HepG2 (cell line): ENCODE data around the gene GSK3B. TPM values are rescaled to one million over a fixed set of nuclear protein-coding genes. Genes with fewer than 3 reads are reported as not detected.
A peak's percentile ranks its signal among the peaks of the same experiment; 100 is the strongest.

Source experiments
- AGO2 ChIP-seq: fragments of 200-400 bp; formaldehyde crosslinking; optimal IDR thresholded peaks from 2 replicates; pipeline ENCODE3; 2017; ENCODE audit warnings: mild to moderate bottlenecking, low read depth, low read length, moderate library complexity
- CBX2 ChIP-seq, 2 experiments: fragments of 200-600 bp in 1 of 2; sonication (generic); formaldehyde crosslinking in 1 of 2; IDR thresholded peaks; 2 replicates each; pipeline versions ENCODE4 v1.7.0 to v1.8.1; 2018 to 2022; ENCODE audit warnings: low read depth in 2 of 2, low read length in 1 of 2, mild to moderate bottlenecking in 1 of 2, missing genetic modification reagents in 1 of 2
- HIVEP1 ChIP-seq: sonication (generic); formaldehyde crosslinking; IDR thresholded peaks from 2 replicates; pipeline ENCODE4 v1.4.0; 2020; ENCODE audit warnings: mild to moderate bottlenecking, missing genetic modification reagents
- HOXD1 ChIP-seq: sonication (generic); formaldehyde crosslinking; IDR thresholded peaks from 2 replicates; pipeline ENCODE4 v1.5.0; 2020; ENCODE audit warnings: missing genetic modification reagents
- MAF1 ChIP-seq: sonication (generic); formaldehyde crosslinking; IDR thresholded peaks from 2 replicates; pipeline ENCODE4 v1.5.0; 2020; ENCODE audit warnings: missing genetic modification reagents, borderline replicate concordance
- MED1 ChIP-seq: sonication (generic); formaldehyde crosslinking; IDR thresholded peaks from 2 replicates; pipeline ENCODE4 v1.4.0; 2020; ENCODE audit warnings: missing genetic modification reagents
- MEIS1 ChIP-seq: sonication (generic); formaldehyde crosslinking; IDR thresholded peaks from 2 replicates; pipeline ENCODE4 v1.9.0; 2021; ENCODE audit warnings: mild to moderate bottlenecking, missing genetic modification reagents, moderate library complexity, borderline replicate concordance
- NKX3-1 ChIP-seq: sonication (generic); formaldehyde crosslinking; IDR thresholded peaks from 2 replicates; pipeline ENCODE4 v1.5.0; 2020; ENCODE audit warnings: missing genetic modification reagents
- PHF21A ChIP-seq: sonication (generic); formaldehyde crosslinking; IDR thresholded peaks from 2 replicates; pipeline ENCODE4 v1.5.0; 2020; ENCODE audit warnings: mild to moderate bottlenecking, missing genetic modification reagents
- SIN3B ChIP-seq: fragments of 150-350 bp; IDR thresholded peaks from 2 replicates; pipeline ENCODE4 v1.6.1; 2014; ENCODE audit warnings: low read length
- SNRNP70 ChIP-seq: fragments of 200-400 bp; formaldehyde crosslinking; IDR thresholded peaks from 2 replicates; pipeline ENCODE4 v1.6.1; 2017; ENCODE audit warnings: mild to moderate bottlenecking, low read depth, low read length, moderate library complexity
- SP2 ChIP-seq: sonication (generic); formaldehyde crosslinking; IDR thresholded peaks from 2 replicates; pipeline ENCODE4 v1.5.1; 2020; ENCODE audit warnings: mild to moderate bottlenecking, missing genetic modification reagents
- TMF1 ChIP-seq: sonication (generic); formaldehyde crosslinking; IDR thresholded peaks from 2 replicates; pipeline ENCODE4 v1.8.1; 2022; ENCODE audit warnings: low read depth, missing genetic modification reagents
- USF2 ChIP-seq, 2 experiments: sonication (generic) in 1 of 2; formaldehyde crosslinking in 1 of 2; IDR thresholded peaks; 2 replicates each; pipeline versions ENCODE4 v1.5.1 to v1.6.1; 2011 to 2020; ENCODE audit warnings: borderline replicate concordance in 1 of 2, low read depth in 1 of 2, low read length in 1 of 2, mild to moderate bottlenecking in 1 of 2, missing genetic modification reagents in 1 of 2, moderate library complexity in 1 of 2
- ZNF143 ChIP-seq: sonication (generic); formaldehyde crosslinking; IDR thresholded peaks from 2 replicates; pipeline ENCODE4 v1.4.0; 2020; ENCODE audit warnings: missing genetic modification reagents
- ZNF230 ChIP-seq: sonication (generic); formaldehyde crosslinking; IDR thresholded peaks from 2 replicates; pipeline ENCODE4 v1.4.0; 2020; ENCODE audit warnings: mild to moderate bottlenecking, missing genetic modification reagents
- ZNF383 ChIP-seq: sonication (generic); formaldehyde crosslinking; IDR thresholded peaks from 2 replicates; pipeline ENCODE4 v1.4.0; 2020; ENCODE audit warnings: missing genetic modification reagents, mild to moderate bottlenecking, borderline replicate concordance
- ZNF441 ChIP-seq: sonication (generic); formaldehyde crosslinking; IDR thresholded peaks from 2 replicates; pipeline ENCODE4 v1.7.0; 2021; ENCODE audit warnings: missing genetic modification reagents, borderline replicate concordance
- ZNF782 ChIP-seq: sonication (generic); formaldehyde crosslinking; IDR thresholded peaks from 2 replicates; pipeline ENCODE4 v1.4.0; 2020; ENCODE audit warnings: missing genetic modification reagents, mild to moderate bottlenecking, borderline replicate concordance
- ZNF784 ChIP-seq: sonication (generic); formaldehyde crosslinking; IDR thresholded peaks from 2 replicates; pipeline ENCODE4 v1.5.1; 2020; ENCODE audit warnings: missing genetic modification reagents, mild to moderate bottlenecking, borderline replicate concordance
- ZSCAN22 ChIP-seq: sonication (generic); formaldehyde crosslinking; IDR thresholded peaks from 2 replicates; pipeline ENCODE4 v1.4.0; 2020; ENCODE audit warnings: mild to moderate bottlenecking, missing genetic modification reagents
- ZSCAN30 ChIP-seq: sonication (generic); formaldehyde crosslinking; IDR thresholded peaks from 2 replicates; pipeline ENCODE4 v1.5.0; 2020; ENCODE audit warnings: mild to moderate bottlenecking, missing genetic modification reagents
- polyA plus RNA-seq, 8 experiments: library from polyadenylated mRNA; depleted of rRNA in 3 of 8; stranded (reverse) in 7 of 8; unstranded in 1 of 8; fragments of >200 nt; fragmentation: Illumina TruSeq in 4 of 8; extraction: Trizol in 4 of 8; gene quantifications; 2 replicates each; pipeline versions ENCODE4 v1.2.1 to v1.2.3, GENCODE V29; 2011 to 2016; ENCODE audit warnings: low read depth in 4 of 8, missing spikeins in 1 of 8, mixed read lengths in 1 of 8; ENCODE audit not compliant: insufficient read depth in 1 of 8
- total RNA-seq, 5 experiments: library from RNA; depleted of rRNA; stranded (reverse); fragments of >200 nt; fragmentation: Illumina TruSeq; extraction: Trizol; gene quantifications; 2 replicates each; pipeline ENCODE4 v1.2.3, GENCODE V29; 2016; ENCODE audit warnings: low read depth in 1 of 5
- TF ChIP-seq, protein P1 (sequence below): sonication (generic); formaldehyde crosslinking; IDR thresholded peaks from 2 replicates; pipeline ENCODE4 v1.8.1; 2022; ENCODE audit warnings: low read depth, mild to moderate bottlenecking, missing genetic modification reagents

The GSK3B gene
- total and polyA plus RNA-seq, 2 of the 13 experiments (the other 11 are each of a cell fraction or from before 2014, with no cell fraction given), result 22.3 to 30.1 TPM

DNA sequence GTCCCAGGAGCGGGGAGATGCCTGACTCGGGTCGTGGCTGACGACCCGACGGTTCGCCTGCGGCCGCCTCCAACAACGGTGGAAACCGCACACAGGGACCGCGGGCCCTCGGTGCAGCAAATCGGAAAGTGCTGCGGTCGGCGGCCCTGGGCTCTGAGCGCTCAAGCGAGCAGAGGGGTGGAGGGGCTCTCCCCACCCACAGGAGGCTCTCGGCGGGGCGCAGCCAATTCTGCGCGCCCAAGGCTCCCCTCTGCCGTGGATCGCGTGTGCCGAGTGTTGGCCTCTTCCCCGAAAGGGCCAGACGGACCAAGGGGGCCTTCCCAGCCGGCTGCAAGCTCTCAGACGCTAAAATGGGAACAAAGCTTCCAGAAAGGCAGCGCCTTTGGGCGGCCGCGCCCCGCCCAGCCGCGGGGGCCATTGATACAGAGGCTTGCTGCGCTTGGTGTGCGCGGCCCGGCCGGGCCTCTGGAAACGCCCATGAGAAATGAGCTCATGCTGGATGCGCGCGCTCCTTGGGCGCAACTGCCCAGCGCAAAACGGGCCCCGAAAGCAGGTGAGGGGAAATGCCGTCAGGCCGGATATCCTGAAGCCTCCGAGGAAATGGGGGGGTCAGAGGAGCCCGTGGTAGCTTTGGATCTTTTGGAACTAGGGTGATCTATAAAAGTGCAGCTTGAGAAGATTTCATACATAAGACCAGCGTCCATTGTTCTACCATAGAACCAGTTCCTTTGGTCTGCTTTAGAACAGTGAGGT is 1.2 kb upstream of the GSK3B start (continued):
- TF ChIP-seq ZNF143 (CRISPR knock-in tag) (peak; percentile 22; the same call in 1 of the 2 replicates), USF2 (IDR thresholded peaks at IDR 0.05; ENCODE audit: low read depth, low read length) (no peak), USF2 (CRISPR knock-in tag; IDR thresholded peaks at IDR 0.05; ENCODE audit: borderline replicate concordance) (no peak; the same call in 1 of the 2 replicates), SNRNP70 (no peak), ZSCAN22 (CRISPR knock-in tag) (no peak; the same call in 1 of the 2 replicates), ZNF784 (CRISPR knock-in tag) (peak; percentile 32; the same call in 1 of the 2 replicates), MED1 (no peak; the same call in none of the 2 replicates), ZNF383 (no peak), ZNF230 (peak; percentile 85), ZSCAN30 (CRISPR knock-in tag) (no peak; the same call in 1 of the 2 replicates), ZNF782 (CRISPR knock-in tag) (0 out of 2 replicates have a peak, but pooled peaks have one; percentile 45), AGO2 (peak; percentile 98), HIVEP1 (CRISPR knock-in tag) (peak; percentile 84), MAF1 (CRISPR knock-in tag) (no peak), MEIS1 (peak; percentile 68), NKX3-1 (CRISPR knock-in tag) (0 out of 2 replicates have a peak, but pooled peaks have one; percentile 29), CBX2 (IDR thresholded peaks at IDR 0.05; ENCODE audit: low read depth, low read length) (no peak), CBX2 (CRISPR knock-in tag; IDR thresholded peaks at IDR 0.05; ENCODE audit: low read depth) (no peak), TMF1 (CRISPR knock-in tag) (0 out of 2 replicates have a peak, but pooled peaks have one; percentile 44), SP2 (CRISPR knock-in tag) (no peak; the same call in 1 of the 2 replicates), PHF21A (CRISPR knock-in tag) (peak; percentile 14; the same call in 1 of the 2 replicates), SIN3B (no peak), ZNF441 (CRISPR knock-in tag) (peak; percentile 63; the same call in 1 of the 2 replicates), HOXD1 (CRISPR knock-in tag) (peak; percentile 16; the same call in 1 of the 2 replicates)
- TF ChIP-seq, protein P1, sequence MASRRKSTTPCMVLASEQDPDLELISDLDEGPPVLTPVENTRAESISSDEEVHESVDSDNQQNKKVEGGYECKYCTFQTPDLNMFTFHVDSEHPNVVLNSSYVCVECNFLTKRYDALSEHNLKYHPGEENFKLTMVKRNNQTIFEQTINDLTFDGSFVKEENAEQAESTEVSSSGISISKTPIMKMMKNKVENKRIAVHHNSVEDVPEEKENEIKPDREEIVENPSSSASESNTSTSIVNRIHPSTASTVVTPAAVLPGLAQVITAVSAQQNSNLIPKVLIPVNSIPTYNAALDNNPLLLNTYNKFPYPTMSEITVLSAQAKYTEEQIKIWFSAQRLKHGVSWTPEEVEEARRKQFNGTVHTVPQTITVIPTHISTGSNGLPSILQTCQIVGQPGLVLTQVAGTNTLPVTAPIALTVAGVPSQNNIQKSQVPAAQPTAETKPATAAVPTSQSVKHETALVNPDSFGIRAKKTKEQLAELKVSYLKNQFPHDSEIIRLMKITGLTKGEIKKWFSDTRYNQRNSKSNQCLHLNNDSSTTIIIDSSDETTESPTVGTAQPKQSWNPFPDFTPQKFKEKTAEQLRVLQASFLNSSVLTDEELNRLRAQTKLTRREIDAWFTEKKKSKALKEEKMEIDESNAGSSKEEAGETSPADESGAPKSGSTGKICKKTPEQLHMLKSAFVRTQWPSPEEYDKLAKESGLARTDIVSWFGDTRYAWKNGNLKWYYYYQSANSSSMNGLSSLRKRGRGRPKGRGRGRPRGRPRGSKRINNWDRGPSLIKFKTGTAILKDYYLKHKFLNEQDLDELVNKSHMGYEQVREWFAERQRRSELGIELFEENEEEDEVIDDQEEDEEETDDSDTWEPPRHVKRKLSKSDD (CRISPR knock-in tag), result no peak
